H1 (cell line): ENCODE data around the gene MPRIP. TPM values are rescaled to one million over a fixed set of nuclear protein-coding genes. Genes with fewer than 3 reads are reported as not detected.

ENCODE experiments used
- MAX ChIP-seq: IDR thresholded peaks from 2 replicates; pipeline ENCODE4 v1.6.1; 2012; ENCODE audit warnings: inconsistent platforms
- NRF1 ChIP-seq: IDR thresholded peaks from 2 replicates; pipeline ENCODE4 v1.6.1; 2011; ENCODE audit warnings: mild to moderate bottlenecking, low read depth, low read length, improper control_type of control experiment
- polyA plus RNA-seq, 7 experiments: library from polyadenylated mRNA; depleted of rRNA in 3 of 7; stranded (reverse) in 5 of 7; unstranded in 2 of 7; fragments of >200 nt in 5 of 7; fragments of 200-250 nt in 2 of 7; gene quantifications; 1 replicate in 5 of 7; 2 replicates in 1 of 7; 4 replicates in 1 of 7; pipeline versions ENCODE4 v1.2.1 to v1.2.3, GENCODE V29; 2011 to 2013; ENCODE audit warnings: missing spikeins in 2 of 7, mixed read lengths in 2 of 7
- total RNA-seq: library from RNA; stranded (reverse); fragmentation: NEBNext Ultra II Directional; extraction: Animal tissue kit (Norgen Biotek cat#: 25700); gene quantifications from 2 replicates; pipeline ENCODE4 v1.2.1, GENCODE V29; 2021

Gene MPRIP
- total and polyA plus RNA-seq, 2 of the 8 experiments (the other 6 are each of a cell fraction or from before 2014, with no cell fraction given) = 48.6 to 146 TPM

GRCh38 chr17:17198281-17198680, 156.0 kb downstream of the MPRIP start (continued):
- TF ChIP-seq MAX (no peak), NRF1 (no peak)
